GM18870 (cell line): Measurements from ENCODE around the gene TRIM24.

Experiments used
- ATAC-seq: cut with Tn5 transposase; IDR thresholded peaks from one replicate; pipeline ENCODE4 v1.9.1; 2021; ENCODE audit warnings: moderate library complexity; ENCODE audit not compliant: unreplicated experiment

Gene TRIM24

GRCh38 chr7:138570715-138571114 is 110.7 kb downstream of the TRIM24 start:
- no peak for ATAC-seq

GRCh38 chr7:138573741-138574140 is 113.7 kb downstream of the TRIM24 start:
- no peak for ATAC-seq

- no peak for ATAC-seq
Observed at GRCh38 chr7:138575897-138576428, 115.9 kb downstream of the TRIM24 start.

- ATAC-seq, result no peak
Observed at GRCh38 chr7:138579136-138579535, 119.1 kb downstream of the TRIM24 start.

GRCh38 chr7:138579671-138580070 is 119.6 kb downstream of the TRIM24 start:
- no peak for ATAC-seq

- no peak for ATAC-seq
Observed at GRCh38 chr7:138581065-138581464, 121.0 kb downstream of the TRIM24 start.

- no peak for ATAC-seq
Observed at GRCh38 chr7:138584283-138584682, 124.2 kb downstream of the TRIM24 start.

GRCh38 chr7:138584696-138585095 is 124.6 kb downstream of the TRIM24 start:
- ATAC-seq, result no peak

- no peak for ATAC-seq
Observed at GRCh38 chr7:138585283-138585993, 125.4 kb downstream of the TRIM24 start.

GRCh38 chr7:138587485-138587884 is 127.4 kb downstream of the TRIM24 start:
- ATAC-seq, result no peak

GRCh38 chr7:138588986-138589385 is 128.9 kb downstream of the TRIM24 start:
- ATAC-seq, result no peak

GRCh38 chr7:138590154-138590553 is 130.1 kb downstream of the TRIM24 start:
- no peak for ATAC-seq

GRCh38 chr7:138595454-138595853 is 135.4 kb downstream of the TRIM24 start:
- ATAC-seq, result no peak

- ATAC-seq, result no peak
Observed at GRCh38 chr7:138602451-138602850, 142.4 kb downstream of the TRIM24 start.

- no peak for ATAC-seq
Observed at GRCh38 chr7:138603549-138604318, 143.7 kb downstream of the TRIM24 start.

- ATAC-seq, result no peak
Observed at GRCh38 chr7:138606236-138606635, 146.2 kb downstream of the TRIM24 start.

GRCh38 chr7:138607216-138608126 is 147.4 kb downstream of the TRIM24 start:
- ATAC-seq, result no peak

- peak; percentile 52 for ATAC-seq
Observed at GRCh38 chr7:138608275-138608674, 148.2 kb downstream of the TRIM24 start.

GRCh38 chr7:138610671-138611170 is 150.7 kb downstream of the TRIM24 start:
- no peak for ATAC-seq

GRCh38 chr7:138613630-138614029 is 153.6 kb downstream of the TRIM24 start:
- ATAC-seq, result no peak

GRCh38 chr7:138616085-138616484 is 156.0 kb downstream of the TRIM24 start:
- no peak for ATAC-seq
